Measurements from ENCODE around the gene FBLN2. TPM values are rescaled to one million over a fixed set of nuclear protein-coding genes. Genes with fewer than 3 reads are reported as not detected.

The FBLN2 gene
- total RNA-seq, 4 donors from 2014 or later, result 130 to 244 (median 136) TPM

DNA sequence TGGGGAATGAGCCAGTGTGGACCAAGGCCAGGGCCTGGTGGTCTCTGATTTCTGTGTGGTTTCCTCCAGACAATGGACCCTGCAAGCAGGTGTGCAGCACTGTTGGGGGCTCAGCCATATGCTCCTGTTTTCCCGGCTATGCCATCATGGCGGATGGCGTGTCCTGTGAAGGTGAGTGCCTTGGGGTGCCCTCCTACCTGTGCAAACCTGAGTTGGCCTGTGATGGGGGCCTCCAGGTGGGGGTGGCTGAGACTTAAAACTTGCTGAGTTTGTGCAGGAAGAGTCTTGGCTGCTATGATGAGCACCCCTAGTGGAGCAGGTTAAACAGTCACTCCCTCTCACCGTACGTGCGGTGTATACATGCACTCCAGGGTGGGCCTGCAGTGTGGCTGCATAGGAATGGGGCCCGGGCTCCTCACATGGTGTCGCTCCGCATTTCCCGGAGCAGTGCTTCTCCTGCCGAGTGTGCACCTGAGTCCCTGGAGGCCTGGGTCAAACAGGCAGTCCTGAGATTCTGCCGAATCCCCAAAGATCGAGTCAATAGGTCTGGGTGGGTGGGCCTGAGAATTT lies 70.8 kb downstream of the FBLN2 start:
- Histone ChIP-seq H3K27ac (replicated peaks in 1 of 4) (no peak overlapping the region), H3K27me3 (no peaks in the 10 kb centered on the region), H3K9me3 (no peaks in the 10 kb centered on the region), H3K4me1 (peaks cover 0 to 10% (median 3%) of the 10 kb centered on the region in 4 donors), H3K4me3 (no peak overlapping the region), H3K36me3 (peaks cover 0 to 45% (median 22%) of the 10 kb centered on the region in 4 donors)
- TF ChIP-seq POLR2A (IDR thresholded peaks at IDR 0.05; ENCODE audit: low read depth) (no peak), POLR2AphosphoS5 (IDR thresholded peaks at IDR 0.05) (no peak), EP300 (IDR thresholded peaks at IDR 0.05) (no peak)
- TF ChIP-seq, protein P1, sequence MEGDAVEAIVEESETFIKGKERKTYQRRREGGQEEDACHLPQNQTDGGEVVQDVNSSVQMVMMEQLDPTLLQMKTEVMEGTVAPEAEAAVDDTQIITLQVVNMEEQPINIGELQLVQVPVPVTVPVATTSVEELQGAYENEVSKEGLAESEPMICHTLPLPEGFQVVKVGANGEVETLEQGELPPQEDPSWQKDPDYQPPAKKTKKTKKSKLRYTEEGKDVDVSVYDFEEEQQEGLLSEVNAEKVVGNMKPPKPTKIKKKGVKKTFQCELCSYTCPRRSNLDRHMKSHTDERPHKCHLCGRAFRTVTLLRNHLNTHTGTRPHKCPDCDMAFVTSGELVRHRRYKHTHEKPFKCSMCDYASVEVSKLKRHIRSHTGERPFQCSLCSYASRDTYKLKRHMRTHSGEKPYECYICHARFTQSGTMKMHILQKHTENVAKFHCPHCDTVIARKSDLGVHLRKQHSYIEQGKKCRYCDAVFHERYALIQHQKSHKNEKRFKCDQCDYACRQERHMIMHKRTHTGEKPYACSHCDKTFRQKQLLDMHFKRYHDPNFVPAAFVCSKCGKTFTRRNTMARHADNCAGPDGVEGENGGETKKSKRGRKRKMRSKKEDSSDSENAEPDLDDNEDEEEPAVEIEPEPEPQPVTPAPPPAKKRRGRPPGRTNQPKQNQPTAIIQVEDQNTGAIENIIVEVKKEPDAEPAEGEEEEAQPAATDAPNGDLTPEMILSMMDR (IDR thresholded peaks at IDR 0.05), result no peak
- DNase-seq (ENCODE audit: extremely low spot score), result no peak
- 89% methylated on average over 13 of the region's 13 CpGs for WGBS
- intact Hi-C loops (cut with DNase I), result no loop called here

DNA sequence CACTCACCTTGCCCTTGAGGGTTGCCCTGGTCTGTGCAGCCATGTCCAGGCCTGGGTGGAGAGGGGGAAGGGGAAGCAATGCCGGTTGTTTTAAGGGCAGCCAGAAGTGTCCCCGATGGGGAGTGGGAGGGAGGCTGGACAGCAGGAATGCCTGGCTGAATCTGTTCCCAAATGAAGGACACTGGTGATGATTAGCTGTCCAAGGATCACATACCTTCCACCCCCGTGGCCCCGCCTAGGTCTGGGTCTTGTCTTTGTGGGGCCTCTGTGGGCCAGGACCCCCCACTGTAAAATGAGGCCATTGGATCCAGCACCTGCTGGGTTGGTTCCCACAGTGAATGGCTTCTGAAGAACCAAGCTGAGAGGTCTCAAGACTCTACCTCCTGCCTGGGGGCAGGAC lies 71.4 kb downstream of the FBLN2 start:
- no peak for DNase-seq (ENCODE audit: extremely low spot score)
- H3K36me3 ChIP-seq, result peaks cover 0 to 45% (median 21%) of the 10 kb centered on the region in 4 donors
- peaks cover 0 to 10% (median 3%) of the 10 kb centered on the region in 4 donors for H3K4me1 ChIP-seq
- intact Hi-C loops (cut with DNase I), result no loop called here
- WGBS, result 83% methylated on average over 4 of the region's 4 CpGs
- H3K9me3 ChIP-seq, result no peaks in the 10 kb centered on the region
- H3K27ac ChIP-seq (replicated peaks in 1 of 4), result no peak overlapping the region
- no peak for TF ChIP-seq EP300 (IDR thresholded peaks at IDR 0.05)
- TF ChIP-seq POLR2AphosphoS5 (IDR thresholded peaks at IDR 0.05), result no peak
- TF ChIP-seq, protein P1 (IDR thresholded peaks at IDR 0.05), result no peak
- TF ChIP-seq POLR2A (IDR thresholded peaks at IDR 0.05; ENCODE audit: low read depth), result no peak
- H3K4me3 ChIP-seq, result no peak overlapping the region
- H3K27me3 ChIP-seq, result no peaks in the 10 kb centered on the region

DNA sequence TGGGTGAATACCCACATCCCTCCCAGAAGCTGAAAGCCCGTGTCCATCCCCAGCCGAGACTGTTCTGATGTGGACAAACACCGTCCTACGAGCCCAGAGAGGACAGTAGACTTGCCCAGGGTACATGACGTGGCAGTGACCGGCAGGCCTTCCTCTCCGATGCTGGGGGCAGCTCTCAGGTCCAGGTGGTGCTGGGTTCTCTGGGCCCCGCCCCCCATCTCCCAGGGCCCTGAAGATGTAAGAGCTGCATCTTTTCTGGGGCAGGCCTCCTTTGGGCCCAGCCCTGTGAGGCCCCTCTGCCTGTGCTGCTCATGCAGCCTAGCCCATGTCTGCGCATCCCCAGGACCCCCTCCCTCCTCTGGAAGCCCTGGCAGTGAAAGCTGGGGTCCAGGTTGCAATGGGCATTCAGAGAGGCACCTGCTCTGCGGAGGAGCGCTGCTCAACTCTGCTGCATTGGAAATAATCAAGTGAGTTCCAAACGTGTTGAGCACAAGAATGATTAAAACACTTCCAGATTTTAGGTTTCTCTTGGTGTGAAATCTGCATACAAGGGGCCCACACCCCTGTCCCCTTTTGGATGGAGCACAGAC lies 71.9 kb downstream of the FBLN2 start:
- H3K36me3 ChIP-seq, result peaks cover 0 to 42% (median 18%) of the 10 kb centered on the region in 4 donors
- intact Hi-C loops (cut with DNase I), result no loop called here

DNA sequence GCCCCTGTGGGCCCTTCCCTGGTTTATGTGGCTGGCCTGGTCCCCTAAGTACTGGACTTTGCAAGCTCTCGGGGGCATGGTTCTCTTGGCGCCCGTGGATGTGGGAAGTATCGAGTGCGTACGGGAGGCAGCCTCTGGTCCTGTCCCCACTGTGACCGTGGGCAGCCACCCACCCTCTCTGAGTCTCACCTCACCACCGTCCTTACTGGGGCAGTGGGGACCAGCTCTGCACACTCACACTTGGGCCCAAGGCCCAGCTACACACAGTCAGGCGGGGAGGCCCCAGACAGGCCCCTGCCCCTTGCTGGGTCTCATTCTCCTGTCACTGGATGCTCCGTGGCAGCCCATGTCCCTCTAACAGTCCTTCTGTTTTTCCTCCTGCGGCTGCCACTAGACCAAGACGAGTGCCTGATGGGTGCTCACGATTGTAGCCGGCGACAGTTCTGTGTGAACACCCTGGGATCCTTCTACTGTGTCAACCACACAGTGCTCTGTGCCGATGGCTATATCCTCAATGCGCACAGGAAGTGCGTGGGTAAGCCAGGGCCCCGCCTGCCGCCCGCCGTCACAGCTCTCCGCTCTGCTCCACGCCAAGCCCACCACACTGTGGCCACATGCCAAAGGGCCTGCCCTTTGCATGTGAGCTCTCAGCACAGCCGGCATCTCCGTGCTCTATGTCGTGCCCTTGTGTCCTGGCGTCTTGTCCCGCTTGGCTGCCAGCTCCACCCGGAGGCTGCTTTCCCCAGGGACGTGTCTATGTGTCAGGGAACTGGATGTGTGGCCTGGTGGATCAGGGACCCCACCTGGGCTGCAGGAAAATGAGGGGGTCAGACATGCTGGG lies 72.7 kb downstream of the FBLN2 start:
- 91% methylated on average over 30 of the region's 31 CpGs for WGBS
- H3K4me1 ChIP-seq, result peaks cover 0 to 10% (median 3%) of the 10 kb centered on the region in 4 donors
- H3K27ac ChIP-seq (replicated peaks in 1 of 4), result no peak overlapping the region
- no peaks in the 10 kb centered on the region for H3K9me3 ChIP-seq
- TF ChIP-seq, protein P1 (IDR thresholded peaks at IDR 0.05), result no peak
- no peak for TF ChIP-seq POLR2AphosphoS5 (IDR thresholded peaks at IDR 0.05)
- no peak for TF ChIP-seq POLR2A (IDR thresholded peaks at IDR 0.05; ENCODE audit: low read depth)
- TF ChIP-seq EP300 (IDR thresholded peaks at IDR 0.05), result no peak
- H3K27me3 ChIP-seq, result no peaks in the 10 kb centered on the region
- H3K4me3 ChIP-seq, result no peak overlapping the region
- H3K36me3 ChIP-seq, result peaks cover 0 to 42% (median 16%) of the 10 kb centered on the region in 4 donors
- intact Hi-C loops (cut with DNase I), result no loop called here
- no peak for DNase-seq (ENCODE audit: extremely low spot score)

More for the DNA sequence above, 71.9 kb downstream of the FBLN2 start:
- TF ChIP-seq POLR2A (IDR thresholded peaks at IDR 0.05; ENCODE audit: low read depth) (no peak), POLR2AphosphoS5 (IDR thresholded peaks at IDR 0.05) (no peak), EP300 (IDR thresholded peaks at IDR 0.05) (no peak)
- TF ChIP-seq, protein P1 (IDR thresholded peaks at IDR 0.05), result no peak
- Histone ChIP-seq H3K27me3 (no peaks in the 10 kb centered on the region), H3K9me3 (no peaks in the 10 kb centered on the region), H3K4me1 (peaks cover 0 to 10% (median 3%) of the 10 kb centered on the region in 4 donors), H3K4me3 (no peak overlapping the region), H3K27ac (replicated peaks in 1 of 4) (no peak overlapping the region)
- no peak for DNase-seq (ENCODE audit: extremely low spot score)
- 87% methylated on average over 8 of the region's 12 CpGs for WGBS

All from esophagus muscularis mucosa (tissue), 4 donors.